ENCODE data around the gene CBX8. TPM values are rescaled to one million over a fixed set of nuclear protein-coding genes. Genes with fewer than 3 reads are reported as not detected.

Gene CBX8
- total RNA-seq, 1 experiment from 2014 or later, result 2.0 TPM

DNA sequence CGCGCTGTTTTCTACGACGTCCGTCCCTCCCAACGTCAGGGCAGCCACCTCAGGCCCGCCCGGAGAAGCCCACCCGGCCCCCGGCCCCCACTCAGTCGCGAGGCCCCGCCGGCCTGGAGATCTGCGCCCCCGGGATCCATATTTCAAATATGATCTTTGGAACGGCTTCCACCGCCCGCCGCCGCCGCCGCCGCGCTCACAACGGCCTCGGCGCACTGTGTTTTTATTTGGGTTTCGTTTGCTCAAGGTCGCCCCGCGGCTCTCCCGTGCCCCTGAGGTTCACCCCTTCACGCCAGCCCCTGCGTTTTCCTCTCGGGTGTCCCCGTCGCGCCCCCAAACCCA lies 46.6 kb upstream of the CBX8 start (continued):
- TF ChIP-seq, protein P1, sequence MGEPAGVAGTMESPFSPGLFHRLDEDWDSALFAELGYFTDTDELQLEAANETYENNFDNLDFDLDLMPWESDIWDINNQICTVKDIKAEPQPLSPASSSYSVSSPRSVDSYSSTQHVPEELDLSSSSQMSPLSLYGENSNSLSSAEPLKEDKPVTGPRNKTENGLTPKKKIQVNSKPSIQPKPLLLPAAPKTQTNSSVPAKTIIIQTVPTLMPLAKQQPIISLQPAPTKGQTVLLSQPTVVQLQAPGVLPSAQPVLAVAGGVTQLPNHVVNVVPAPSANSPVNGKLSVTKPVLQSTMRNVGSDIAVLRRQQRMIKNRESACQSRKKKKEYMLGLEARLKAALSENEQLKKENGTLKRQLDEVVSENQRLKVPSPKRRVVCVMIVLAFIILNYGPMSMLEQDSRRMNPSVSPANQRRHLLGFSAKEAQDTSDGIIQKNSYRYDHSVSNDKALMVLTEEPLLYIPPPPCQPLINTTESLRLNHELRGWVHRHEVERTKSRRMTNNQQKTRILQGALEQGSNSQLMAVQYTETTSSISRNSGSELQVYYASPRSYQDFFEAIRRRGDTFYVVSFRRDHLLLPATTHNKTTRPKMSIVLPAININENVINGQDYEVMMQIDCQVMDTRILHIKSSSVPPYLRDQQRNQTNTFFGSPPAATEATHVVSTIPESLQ (CRISPR knock-in tag; IDR thresholded peaks at IDR 0.05), result no peak
- TF ChIP-seq JUN (CRISPR knock-in tag; IDR thresholded peaks at IDR 0.05), result no peak

DNA sequence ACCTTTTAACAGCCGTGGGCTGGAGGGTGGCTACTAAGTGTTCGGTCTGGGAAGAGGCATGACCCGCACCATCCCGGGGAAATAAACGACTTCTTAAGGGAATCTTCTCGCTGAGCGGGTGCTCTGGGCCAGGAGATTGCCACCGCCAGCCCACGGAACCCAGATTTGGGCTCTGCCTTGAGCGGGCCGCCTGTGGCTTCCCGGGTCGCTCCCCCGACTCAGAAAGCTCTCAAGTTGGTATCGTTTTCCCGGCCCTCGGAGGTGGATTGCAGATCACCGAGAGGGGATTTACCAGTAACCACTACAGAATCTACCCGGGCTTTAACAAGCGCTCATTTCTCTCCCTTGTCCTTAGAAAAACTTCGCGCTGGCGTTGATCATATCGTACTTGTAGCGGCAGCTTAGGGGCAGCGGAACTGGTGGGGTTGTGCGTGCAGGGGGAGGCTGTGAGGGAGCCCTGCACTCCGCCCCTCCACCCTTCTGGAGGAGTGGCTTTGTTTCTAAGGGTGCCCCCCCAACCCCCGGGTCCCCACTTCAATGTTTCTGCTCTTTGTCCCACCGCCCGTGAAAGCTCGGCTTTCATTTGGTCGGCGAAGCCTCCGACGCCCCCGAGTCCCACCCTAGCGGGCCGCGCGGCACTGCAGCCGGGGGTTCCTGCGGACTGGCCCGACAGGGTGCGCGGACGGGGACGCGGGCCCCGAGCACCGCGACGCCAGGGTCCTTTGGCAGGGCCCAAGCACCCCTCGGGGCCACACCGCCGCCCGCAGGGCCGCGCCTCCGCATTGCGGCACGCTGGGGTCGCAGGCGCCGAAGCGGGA lies 46.0 kb upstream of the CBX8 start:
- no peak for TF ChIP-seq FOXK1 (CRISPR knock-in tag; IDR thresholded peaks at IDR 0.05)
- no peak for TF ChIP-seq MLX (CRISPR knock-in tag; IDR thresholded peaks at IDR 0.05)
- no peak for TF ChIP-seq ZNF423 (CRISPR knock-in tag; IDR thresholded peaks at IDR 0.05)
- TF ChIP-seq SMAD3 (CRISPR knock-in tag; IDR thresholded peaks at IDR 0.05; ENCODE audit: borderline replicate concordance), result no peak
- TF ChIP-seq, protein P2, sequence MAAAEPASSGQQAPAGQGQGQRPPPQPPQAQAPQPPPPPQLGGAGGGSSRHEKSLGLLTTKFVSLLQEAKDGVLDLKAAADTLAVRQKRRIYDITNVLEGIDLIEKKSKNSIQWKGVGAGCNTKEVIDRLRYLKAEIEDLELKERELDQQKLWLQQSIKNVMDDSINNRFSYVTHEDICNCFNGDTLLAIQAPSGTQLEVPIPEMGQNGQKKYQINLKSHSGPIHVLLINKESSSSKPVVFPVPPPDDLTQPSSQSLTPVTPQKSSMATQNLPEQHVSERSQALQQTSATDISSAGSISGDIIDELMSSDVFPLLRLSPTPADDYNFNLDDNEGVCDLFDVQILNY (CRISPR knock-in tag; IDR thresholded peaks at IDR 0.05), result no peak
- TF ChIP-seq TEAD1 (CRISPR knock-in tag; IDR thresholded peaks at IDR 0.05), result no peak
- no peak for TF ChIP-seq NR1H2 (CRISPR knock-in tag; IDR thresholded peaks at IDR 0.05)
- TF ChIP-seq PREB (CRISPR knock-in tag; IDR thresholded peaks at IDR 0.05; ENCODE audit: borderline replicate concordance), result no peak
- no peak for TF ChIP-seq TCF7 (CRISPR knock-in tag; IDR thresholded peaks at IDR 0.05; ENCODE audit: low read depth)
- TF ChIP-seq SOX15 (CRISPR knock-in tag; IDR thresholded peaks at IDR 0.05), result no peak
- no peak for TF ChIP-seq RORB (CRISPR knock-in tag; IDR thresholded peaks at IDR 0.05)
- TF ChIP-seq NR2C2 (CRISPR knock-in tag; IDR thresholded peaks at IDR 0.05), result no peak
- TF ChIP-seq, protein P3, sequence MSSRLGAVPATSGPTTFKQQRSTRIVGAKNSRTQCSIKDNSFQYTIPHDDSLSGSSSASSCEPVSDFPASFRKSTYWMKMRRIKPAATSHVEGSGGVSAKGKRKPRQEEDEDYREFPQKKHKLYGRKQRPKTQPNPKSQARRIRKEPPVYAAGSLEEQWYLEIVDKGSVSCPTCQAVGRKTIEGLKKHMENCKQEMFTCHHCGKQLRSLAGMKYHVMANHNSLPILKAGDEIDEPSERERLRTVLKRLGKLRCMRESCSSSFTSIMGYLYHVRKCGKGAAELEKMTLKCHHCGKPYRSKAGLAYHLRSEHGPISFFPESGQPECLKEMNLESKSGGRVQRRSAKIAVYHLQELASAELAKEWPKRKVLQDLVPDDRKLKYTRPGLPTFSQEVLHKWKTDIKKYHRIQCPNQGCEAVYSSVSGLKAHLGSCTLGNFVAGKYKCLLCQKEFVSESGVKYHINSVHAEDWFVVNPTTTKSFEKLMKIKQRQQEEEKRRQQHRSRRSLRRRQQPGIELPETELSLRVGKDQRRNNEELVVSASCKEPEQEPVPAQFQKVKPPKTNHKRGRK (CRISPR knock-in tag; IDR thresholded peaks at IDR 0.05; ENCODE audit: borderline replicate concordance), result no peak
- no peak for TF ChIP-seq ZNF396 (CRISPR knock-in tag; IDR thresholded peaks at IDR 0.05; ENCODE audit: borderline replicate concordance)

More for the DNA sequence above, 46.0 kb upstream of the CBX8 start:
- Mint-ChIP-seq H3K36me3 (no peaks in the 10 kb centered on the region), H3K9me3 (no peaks in the 10 kb centered on the region), H3K27me3 (ENCODE audit: low read depth) (peaks cover 84% of the 10 kb centered on the region), H3K27ac (no peak overlapping the region), H3K4me1 (peaks cover 17% of the 10 kb centered on the region), H3K4me3 (peak overlapping the region; percentile 48)
- CTCF ChIA-PET, result interaction anchor here (0.6 to 9.0 kb wide), 19 partner anchors 8 to 128 kb away, joined by 3 to 221 read pairs (median 10); partner anchors contain the start of gene CBX8
- POLR2A ChIA-PET, result interaction anchor here (1.4 to 1.7 kb wide), 2 partner anchors 151 to 192 kb away, joined by 3 to 5 read pairs; no protein-coding TSS in a partner anchor
- no peak for ATAC-seq
- DNase-seq (ENCODE audit: low spot score), result peak; percentile 22

Data from WTC11 (cell line).